GM10266 (cell line): ENCODE measurements around the gene NSA2.
"Not testable (repeated sequence)": the region's sequence is repeated elsewhere in the genome, so short reads cannot be mapped to it uniquely, and the experiment has no call there.

ENCODE experiments used
- DNase-seq: peaks from one replicate; pipeline ENCODE4 v3.0.0; 2012; ENCODE audit errors: extremely low spot score
- CTCF ChIP-seq: IDR thresholded peaks from 2 replicates; pipeline ENCODE4 v1.5.1; 2012; ENCODE audit warnings: mild to moderate bottlenecking, low read depth; ENCODE audit not compliant: control insufficient read depth, insufficient read depth; ENCODE audit errors: missing control alignments

The NSA2 gene

GRCh38 chr5:74772359-74772758 lies 5.3 kb downstream of the NSA2 start:
- TF ChIP-seq CTCF, result no peak
- no peak for DNase-seq

GRCh38 chr5:74778609-74779008 lies 11.6 kb downstream of the NSA2 start:
- DNase-seq, result no peak
- no peak for TF ChIP-seq CTCF

GRCh38 chr5:74786851-74787250 lies 19.8 kb downstream of the NSA2 start:
- no peak for DNase-seq
- TF ChIP-seq CTCF, result no peak

GRCh38 chr5:74787424-74787823 lies 20.4 kb downstream of the NSA2 start:
- DNase-seq, result no peak
- no peak for TF ChIP-seq CTCF

GRCh38 chr5:74791669-74792068 lies 24.6 kb downstream of the NSA2 start:
- not testable (repeated sequence) for DNase-seq

GRCh38 chr5:74798977-74799911 lies 32.2 kb downstream of the NSA2 start:
- DNase-seq, result no peak
- TF ChIP-seq CTCF, result no peak

- no peak for TF ChIP-seq CTCF
- DNase-seq, result no peak
Observed at GRCh38 chr5:74801197-74801596, 34.1 kb downstream of the NSA2 start.
